GM21529 (cell line): Measurements from ENCODE around the gene ZNF319.
A peak's percentile ranks its signal among the peaks of the same experiment; 100 is the strongest.

Experiments
- ATAC-seq: cut with Tn5 transposase; IDR thresholded peaks from one replicate; pipeline ENCODE4 v1.9.1; 2021; ENCODE audit not compliant: unreplicated experiment

Gene ZNF319

GRCh38 chr16:57998992-57999365 is 1.5 kb downstream of the ZNF319 start:
- no peak for ATAC-seq

- ATAC-seq = no peak
Observed at GRCh38 chr16:57998486-57998885, 2.0 kb downstream of the ZNF319 start.

- ATAC-seq = no peak
Observed at GRCh38 chr16:57997528-57998265, 2.8 kb downstream of the ZNF319 start.

- ATAC-seq = no peak
Observed at GRCh38 chr16:57997176-57997527, 3.3 kb downstream of the ZNF319 start.

GRCh38 chr16:57996406-57997175 is 3.9 kb downstream of the ZNF319 start:
- ATAC-seq = no peak

GRCh38 chr16:57995721-57996405 is 4.6 kb downstream of the ZNF319 start:
- ATAC-seq = no peak

- peak; percentile 65 for ATAC-seq
Observed at GRCh38 chr16:57994778-57995177, 5.7 kb downstream of the ZNF319 start.

GRCh38 chr16:57994361-57994760 is 6.1 kb downstream of the ZNF319 start:
- ATAC-seq = no peak

GRCh38 chr16:57993897-57994296 is 6.6 kb downstream of the ZNF319 start:
- no peak for ATAC-seq

GRCh38 chr16:57993438-57993837 is 7.0 kb downstream of the ZNF319 start:
- ATAC-seq = no peak

GRCh38 chr16:57992084-57992483 is 8.4 kb downstream of the ZNF319 start:
- ATAC-seq = no peak

- no peak for ATAC-seq
Observed at GRCh38 chr16:57991551-57992059, 8.9 kb downstream of the ZNF319 start.

- ATAC-seq = no peak
Observed at GRCh38 chr16:57988929-57989328, 11.5 kb downstream of the ZNF319 start.

- ATAC-seq = no peak
Observed at GRCh38 chr16:57987441-57988177, 12.9 kb downstream of the ZNF319 start.

- no peak for ATAC-seq
Observed at GRCh38 chr16:57986196-57986595, 14.3 kb downstream of the ZNF319 start.

- ATAC-seq = no peak
Observed at GRCh38 chr16:57985204-57986181, 15.0 kb downstream of the ZNF319 start.

- ATAC-seq = peak; percentile 71
Observed at GRCh38 chr16:57984443-57985203, 15.8 kb downstream of the ZNF319 start.

GRCh38 chr16:57982385-57982784 is 18.1 kb downstream of the ZNF319 start:
- ATAC-seq = no peak

- ATAC-seq = no peak
Observed at GRCh38 chr16:57981636-57982035, 18.8 kb downstream of the ZNF319 start.
